GM12875 (cell line): ENCODE measurements around the gene GJA4.
"Not testable (repeated sequence)": the region's sequence is repeated elsewhere in the genome, so short reads cannot be mapped to it uniquely, and the experiment has no call there.

Source experiments
- H3K4me3 ChIP-seq: one replicate; pipeline ENCODE4 v1.5.1; 2011; ENCODE audit warnings: low read depth, low read length, control low read depth
- TF ChIP-seq, protein P1 (sequence below): IDR thresholded peaks from 2 replicates; pipeline ENCODE4 v1.5.1; 2011; ENCODE audit warnings: low read depth, mild to moderate bottlenecking, control low read depth, inconsistent platforms, low read length, moderate library complexity, borderline replicate concordance; ENCODE audit not compliant: insufficient read depth

The GJA4 gene

DNA sequence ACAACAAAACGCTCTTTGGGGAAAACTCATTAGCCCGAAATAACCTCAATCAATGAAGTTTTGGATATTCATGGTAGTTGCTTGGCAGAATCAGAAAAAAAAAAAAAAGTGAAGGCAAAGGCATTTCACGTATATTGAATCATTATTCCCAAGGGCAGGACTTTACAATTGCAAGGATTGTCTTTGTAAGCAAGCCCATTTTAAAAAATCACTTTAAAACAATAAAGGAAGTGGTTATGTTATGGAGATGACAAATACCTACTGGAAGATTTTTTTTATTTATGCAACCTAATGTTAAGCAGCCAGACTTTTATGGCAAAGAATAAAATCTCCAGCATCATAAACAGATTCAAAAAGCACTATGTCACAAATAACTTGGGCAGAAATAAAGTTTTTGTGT lies 23.9 kb upstream of the GJA4 start:
- TF ChIP-seq, protein P1, sequence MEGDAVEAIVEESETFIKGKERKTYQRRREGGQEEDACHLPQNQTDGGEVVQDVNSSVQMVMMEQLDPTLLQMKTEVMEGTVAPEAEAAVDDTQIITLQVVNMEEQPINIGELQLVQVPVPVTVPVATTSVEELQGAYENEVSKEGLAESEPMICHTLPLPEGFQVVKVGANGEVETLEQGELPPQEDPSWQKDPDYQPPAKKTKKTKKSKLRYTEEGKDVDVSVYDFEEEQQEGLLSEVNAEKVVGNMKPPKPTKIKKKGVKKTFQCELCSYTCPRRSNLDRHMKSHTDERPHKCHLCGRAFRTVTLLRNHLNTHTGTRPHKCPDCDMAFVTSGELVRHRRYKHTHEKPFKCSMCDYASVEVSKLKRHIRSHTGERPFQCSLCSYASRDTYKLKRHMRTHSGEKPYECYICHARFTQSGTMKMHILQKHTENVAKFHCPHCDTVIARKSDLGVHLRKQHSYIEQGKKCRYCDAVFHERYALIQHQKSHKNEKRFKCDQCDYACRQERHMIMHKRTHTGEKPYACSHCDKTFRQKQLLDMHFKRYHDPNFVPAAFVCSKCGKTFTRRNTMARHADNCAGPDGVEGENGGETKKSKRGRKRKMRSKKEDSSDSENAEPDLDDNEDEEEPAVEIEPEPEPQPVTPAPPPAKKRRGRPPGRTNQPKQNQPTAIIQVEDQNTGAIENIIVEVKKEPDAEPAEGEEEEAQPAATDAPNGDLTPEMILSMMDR, result no peak
- H3K4me3 ChIP-seq, result no peak overlapping the region

DNA sequence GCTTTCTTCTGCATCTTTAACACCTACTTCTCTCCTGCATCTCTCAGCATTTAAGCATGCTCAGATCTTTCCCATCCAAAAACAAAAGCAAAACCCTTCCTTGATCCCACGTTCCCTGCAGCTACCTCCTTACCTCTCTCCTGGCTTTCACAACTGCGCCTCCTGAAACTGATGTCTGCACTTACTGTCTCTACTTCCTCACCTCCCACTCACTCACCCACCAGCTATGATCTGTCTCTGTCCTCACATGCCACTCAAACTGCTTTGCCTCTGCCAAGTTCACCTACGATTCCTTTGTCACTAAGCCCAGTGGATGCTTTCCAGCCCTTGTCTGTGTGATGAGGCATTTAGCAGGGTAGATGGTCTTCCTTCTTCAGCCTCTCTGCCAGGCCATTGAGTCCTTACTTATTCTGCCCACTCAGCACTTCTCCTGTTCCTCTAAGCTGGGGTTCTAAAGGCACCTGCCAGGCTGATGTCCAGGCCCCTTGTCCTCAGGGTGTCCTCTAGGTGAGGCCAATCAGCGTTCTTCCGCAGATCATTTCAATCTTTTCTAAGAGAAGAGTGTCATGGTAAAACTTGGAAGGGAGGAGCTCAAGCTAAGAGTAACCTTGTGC lies 21.8 kb upstream of the GJA4 start:
- TF ChIP-seq, protein P1, result no peak
- no peak overlapping the region for H3K4me3 ChIP-seq

DNA sequence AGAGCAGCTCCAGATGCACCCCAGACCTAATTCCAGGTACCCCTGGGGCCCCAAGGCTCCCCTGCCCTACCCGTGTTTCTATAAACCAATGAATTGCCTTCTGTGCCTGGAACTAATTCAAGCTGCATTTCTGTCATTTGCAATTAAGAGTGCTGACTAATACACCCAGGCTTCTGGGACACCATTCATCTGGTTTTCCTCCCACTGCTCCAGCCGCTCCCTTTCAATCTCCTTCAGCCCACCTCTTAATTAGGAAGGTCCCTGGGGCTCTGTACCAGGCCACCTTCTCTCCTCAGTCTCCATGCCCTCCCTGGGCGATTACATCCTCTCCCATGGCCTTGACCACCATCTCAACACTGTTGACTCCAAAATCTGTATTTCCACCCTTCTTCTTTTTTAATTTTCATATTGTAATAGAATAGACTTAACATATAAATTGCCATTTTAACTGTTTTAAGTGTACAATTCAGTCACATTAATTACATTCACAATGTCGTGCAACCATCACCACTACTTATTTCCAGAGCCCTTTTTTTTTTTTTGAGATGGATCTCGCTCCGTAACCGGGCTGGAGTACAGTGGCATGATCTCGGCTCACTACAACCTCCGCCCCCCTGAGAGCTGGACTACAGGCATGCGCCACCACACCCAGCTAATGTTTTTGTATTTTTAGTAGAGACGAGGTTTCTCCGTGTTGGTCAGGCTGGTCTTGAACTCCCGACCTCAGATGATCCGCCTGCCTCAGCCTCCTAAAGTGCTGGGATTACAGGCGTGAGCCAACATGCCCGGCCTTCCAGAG lies 21.0 kb upstream of the GJA4 start:
- TF ChIP-seq, protein P1, result no peak
- H3K4me3 ChIP-seq, result no peak overlapping the region

DNA sequence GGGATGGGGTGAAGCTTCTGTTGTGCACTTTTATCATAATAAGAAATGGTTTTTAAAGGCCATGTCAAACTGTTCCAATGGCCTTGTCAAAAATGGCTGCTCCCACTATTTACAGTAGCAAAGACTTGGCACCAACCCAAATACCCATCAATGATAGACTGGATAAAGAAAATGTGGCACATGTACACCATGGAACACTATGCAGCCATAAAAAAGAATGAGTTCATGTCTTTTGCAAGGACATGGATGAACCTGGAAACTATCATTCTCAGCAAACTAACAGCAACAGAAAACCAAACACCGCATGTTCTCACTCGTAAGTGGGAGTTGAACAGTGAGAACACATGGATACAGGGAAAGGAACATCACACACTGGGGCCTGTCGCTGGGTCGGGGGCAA lies 19.7 kb upstream of the GJA4 start:
- not testable (repeated sequence) for H3K4me3 ChIP-seq

DNA sequence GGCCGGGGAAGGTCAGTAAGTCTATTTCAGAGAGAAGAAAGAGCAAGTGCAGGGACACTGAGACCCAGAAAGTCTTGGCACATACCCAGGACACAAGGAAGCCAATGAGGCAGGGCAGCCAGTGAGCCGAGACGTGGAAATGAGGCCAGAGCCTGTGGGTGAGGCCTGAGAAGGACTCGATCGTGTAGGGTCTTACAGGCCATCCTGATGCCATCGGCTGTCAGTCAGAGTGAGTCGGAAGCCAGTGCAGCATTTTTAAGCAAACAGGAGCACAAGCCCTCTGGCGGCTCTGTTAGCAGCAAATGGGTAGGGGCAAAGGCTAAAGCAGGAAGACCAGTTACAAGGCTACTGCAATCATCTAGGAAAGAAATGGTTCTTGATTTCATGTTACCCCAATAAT lies 17.8 kb upstream of the GJA4 start:
- H3K4me3 ChIP-seq, result no peak overlapping the region
- TF ChIP-seq, protein P1, result no peak

DNA sequence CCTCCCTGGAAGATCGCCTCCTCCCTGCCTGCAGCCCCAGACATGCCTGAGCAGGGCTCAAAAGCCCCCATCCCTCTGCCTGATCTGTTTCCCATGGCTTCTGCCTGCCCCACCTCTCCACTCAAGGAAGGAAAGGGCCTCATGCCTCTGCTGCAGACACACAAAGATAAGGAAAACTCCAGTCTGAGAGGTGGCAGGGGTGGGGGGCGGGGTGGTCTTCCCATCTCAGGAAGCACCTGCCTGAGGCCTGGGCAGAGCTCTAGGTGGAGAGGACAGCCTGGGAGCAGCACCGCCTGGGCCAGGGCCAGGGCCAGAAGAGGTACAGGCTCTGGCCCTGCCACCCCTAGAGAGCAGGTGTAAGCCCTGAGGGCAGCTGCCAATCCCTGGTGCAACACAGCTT lies 15.9 kb upstream of the GJA4 start:
- TF ChIP-seq, protein P1, result no peak
- no peak overlapping the region for H3K4me3 ChIP-seq

DNA sequence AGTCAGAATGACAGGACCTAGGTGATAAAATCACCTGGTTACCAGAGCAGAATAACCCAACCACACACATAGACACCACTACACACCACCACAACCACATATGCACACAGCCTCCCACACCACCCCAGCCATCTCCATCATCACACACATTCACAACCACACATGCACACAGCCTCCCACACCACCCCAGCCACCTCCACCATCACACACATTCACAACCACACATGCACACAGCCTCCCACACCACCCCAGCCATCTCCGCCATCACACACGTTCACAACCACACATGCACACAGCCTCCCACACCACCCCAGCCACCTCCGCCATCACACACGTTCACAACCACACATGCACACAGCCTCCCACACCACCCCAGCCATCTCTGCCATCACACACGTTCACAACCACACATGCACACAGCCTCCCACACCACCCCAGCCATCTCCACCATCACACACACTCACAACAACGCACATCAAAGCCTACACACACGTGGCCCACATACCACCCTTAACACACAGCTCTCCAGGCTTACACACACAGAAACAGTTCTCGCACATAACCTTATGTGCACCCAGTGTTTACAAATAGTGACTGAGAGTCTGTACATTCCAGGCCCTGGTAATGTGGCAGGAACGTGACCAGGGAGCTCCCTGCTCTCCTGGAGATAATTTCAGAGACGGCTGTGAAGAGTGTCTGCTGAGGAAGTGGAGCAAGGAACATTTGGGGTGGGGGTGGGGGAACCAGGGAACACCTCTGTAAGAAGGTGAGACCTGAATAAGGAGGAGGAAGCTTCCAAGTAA lies 15.1 kb upstream of the GJA4 start:
- TF ChIP-seq, protein P1, result no peak
- no peak overlapping the region for H3K4me3 ChIP-seq
